Chondrocyte (in vitro differentiated cells): ENCODE results near the gene NTN1. TPM values are rescaled to one million over a fixed set of nuclear protein-coding genes. Genes with fewer than 3 reads are reported as not detected.
A peak's percentile ranks its signal among the peaks of the same experiment; 100 is the strongest.
"Not testable (repeated sequence)": the region's sequence is repeated elsewhere in the genome, so short reads cannot be mapped to it uniquely, and the experiment has no call there.

Experiments used
- DNase-seq: peaks from one replicate; pipeline ENCODE4 v3.0.0; 2021; ENCODE audit warnings: mixed read lengths, low spot score
- H3K27ac Mint-ChIP-seq: one replicate; pipeline ENCODE4 v1.8.0; 2021; ENCODE audit warnings: mild to moderate bottlenecking, moderate library complexity, mixed read lengths; ENCODE audit not compliant: unreplicated experiment
- H3K27me3 Mint-ChIP-seq: 2 replicates; pipeline ENCODE4 v1.8.0; 2021; ENCODE audit warnings: low read depth, mixed read lengths
- H3K36me3 Mint-ChIP-seq: 2 replicates; pipeline ENCODE4 v1.8.0; 2021; ENCODE audit warnings: low read depth, mixed read lengths
- H3K4me1 Mint-ChIP-seq: 2 replicates; pipeline ENCODE4 v1.8.0; 2021; ENCODE audit warnings: low read depth, mild to moderate bottlenecking, mixed read lengths
- H3K4me3 Mint-ChIP-seq: one replicate; pipeline ENCODE4 v1.8.0; 2021; ENCODE audit warnings: mild to moderate bottlenecking, moderate library complexity, mixed read lengths; ENCODE audit not compliant: unreplicated experiment
- H3K9me3 Mint-ChIP-seq: 2 replicates; pipeline ENCODE4 v1.8.0; 2021; ENCODE audit warnings: low read depth, mixed read lengths
- CTCF ChIP-seq: fragments of 200-600 bp; sonication (generic); IDR thresholded peaks from 2 replicates; pipeline ENCODE4 v1.5.0; 2021; ENCODE audit warnings: antibody characterized with exemption, mild to moderate bottlenecking, moderate library complexity
- total RNA-seq: library from RNA; stranded (reverse); gene quantifications from 3 replicates; pipeline ENCODE4 v1.2.1, GENCODE V29; 2021

NTN1 gene
- total RNA-seq, 1 donor from 2014 or later, result 4.0 TPM

- H3K27ac Mint-ChIP-seq, result no peak overlapping the region
- H3K9me3 Mint-ChIP-seq, result no peaks in the 10 kb centered on the region
- DNase-seq, result no peak
- peaks cover 34% of the 10 kb centered on the region for H3K4me1 Mint-ChIP-seq
- H3K36me3 Mint-ChIP-seq, result peaks cover 2% of the 10 kb centered on the region
- H3K27me3 Mint-ChIP-seq, result no peaks in the 10 kb centered on the region
- no peak overlapping the region for H3K4me3 Mint-ChIP-seq
- TF ChIP-seq CTCF, result no peak
These were observed 235.7 kb downstream of the NTN1 start for GRCh38 chr17:9256751-9257629.

GRCh38 chr17:9257630-9257965, 236.3 kb downstream of the NTN1 start:
- H3K27ac Mint-ChIP-seq, H3K27me3 Mint-ChIP-seq, H3K4me3 Mint-ChIP-seq, H3K9me3 Mint-ChIP-seq, DNase-seq, H3K36me3 Mint-ChIP-seq: not testable (repeated sequence)
- H3K4me1 Mint-ChIP-seq, result peaks cover 34% of the 10 kb centered on the region

GRCh38 chr17:9258115-9259015, 237.1 kb downstream of the NTN1 start:
- Mint-ChIP-seq H3K36me3 (peaks cover under 1% of the 10 kb centered on the region), H3K27me3 (no peaks in the 10 kb centered on the region), H3K4me1 (peaks cover 34% of the 10 kb centered on the region), H3K9me3 (no peaks in the 10 kb centered on the region), H3K27ac (peak overlapping the region; percentile 6), H3K4me3 (no peak overlapping the region)
- DNase-seq, result no peak
- TF ChIP-seq CTCF, result no peak

- H3K36me3 Mint-ChIP-seq, result no peaks in the 10 kb centered on the region
- H3K27me3 Mint-ChIP-seq, result no peaks in the 10 kb centered on the region
- peaks cover 4% of the 10 kb centered on the region for H3K9me3 Mint-ChIP-seq
- H3K4me1 Mint-ChIP-seq, result peaks cover 34% of the 10 kb centered on the region
- H3K27ac Mint-ChIP-seq, result no peak overlapping the region
- no peak for DNase-seq
- no peak for TF ChIP-seq CTCF
- H3K4me3 Mint-ChIP-seq, result no peak overlapping the region
These were observed 238.1 kb downstream of the NTN1 start for GRCh38 chr17:9259419-9259818.

- H3K4me3 Mint-ChIP-seq, result no peak overlapping the region
- H3K9me3 Mint-ChIP-seq, result peaks cover 4% of the 10 kb centered on the region
- no peak for DNase-seq
- H3K27me3 Mint-ChIP-seq, result no peaks in the 10 kb centered on the region
- no peak overlapping the region for H3K27ac Mint-ChIP-seq
- H3K36me3 Mint-ChIP-seq, result no peaks in the 10 kb centered on the region
- TF ChIP-seq CTCF, result no peak
- H3K4me1 Mint-ChIP-seq, result peaks cover 38% of the 10 kb centered on the region
These were observed 240.0 kb downstream of the NTN1 start for GRCh38 chr17:9261081-9262012.
